GM12878 (cell line): ENCODE data around the gene ZDHHC14. TPM values are rescaled to one million over a fixed set of nuclear protein-coding genes. Genes with fewer than 3 reads are reported as not detected.

Source experiments
- ASH2L ChIP-seq: fragments of 300-600, 200-600 bp; sonication (generic); IDR thresholded peaks from 2 replicates; pipeline ENCODE4 v1.6.1; 2017; ENCODE audit warnings: low read depth, mild to moderate bottlenecking, borderline replicate concordance
- BCL11A ChIP-seq: IDR thresholded peaks from 2 replicates; pipeline ENCODE4 v1.6.1; 2011; ENCODE audit warnings: low read depth, low read length
- CBX3 ChIP-seq: fragments of 200-600 bp; sonication (generic); IDR thresholded peaks from 2 replicates; pipeline ENCODE4 v1.6.1; 2016; ENCODE audit warnings: low read depth, borderline replicate concordance
- JUNB ChIP-seq: IDR thresholded peaks from 2 replicates; pipeline ENCODE4 v1.6.1; 2016; ENCODE audit warnings: antibody characterized with exemption, mild to moderate bottlenecking
- KLF5 ChIP-seq: fragments of 450-650 bp; IDR thresholded peaks from 2 replicates; pipeline ENCODE4 v1.6.1; 2014; ENCODE audit warnings: mild to moderate bottlenecking; ENCODE audit not compliant: partially characterized antibody
- MXI1 ChIP-seq: fragments of 150-350 bp; IDR thresholded peaks from 2 replicates; pipeline ENCODE4 v1.6.1; 2011; ENCODE audit warnings: low read depth, mild to moderate bottlenecking, inconsistent platforms, low read length, improper control_type of control experiment
- RAD21 ChIP-seq: IDR thresholded peaks from 2 replicates; pipeline ENCODE4 v1.6.1; 2011; ENCODE audit warnings: mild to moderate bottlenecking, low read depth, low read length, moderate library complexity; ENCODE audit not compliant: insufficient read depth
- SPI1 ChIP-seq: IDR thresholded peaks from 2 replicates; pipeline ENCODE4 v1.6.1; 2011; ENCODE audit warnings: low read depth, mild to moderate bottlenecking, low read length, moderate library complexity, borderline replicate concordance; ENCODE audit not compliant: insufficient read depth
- ZSCAN29 ChIP-seq: fragments of 450-650 bp; IDR thresholded peaks from 2 replicates; pipeline ENCODE4 v1.6.1; 2017; ENCODE audit warnings: mild to moderate bottlenecking, moderate library complexity
- polyA plus RNA-seq, 11 experiments: library from polyadenylated mRNA; depleted of rRNA in 4 of 11; unstranded in 6 of 11; stranded (reverse) in 5 of 11; fragments of >200 nt; fragmentation: Nextera tagmentation in 4 of 11; fragmentation: Illumina TruSeq in 1 of 11; extraction: Ambion mirVana in 4 of 11; extraction: Trizol in 1 of 11; gene quantifications; 1 replicate in 1 of 11; 2 replicates in 10 of 11; pipeline versions ENCODE4 v1.2.1 to v1.2.3, GENCODE V29; 2011 to 2016; ENCODE audit warnings: inconsistent platforms in 2 of 11, missing spikeins in 2 of 11, low read depth in 1 of 11
- total RNA-seq, 4 experiments: library from RNA; depleted of rRNA in 3 of 4; stranded (reverse); fragments of >200 nt in 3 of 4; fragmentation: Illumina TruSeq in 1 of 4; extraction: Trizol in 1 of 4; gene quantifications; 2 replicates each; pipeline versions ENCODE4 v1.2.1 to v1.2.3, GENCODE V29; 2013 to 2021
- TF ChIP-seq, protein P1 (sequence below): IDR thresholded peaks from 2 replicates; pipeline ENCODE4 v1.6.1; 2012; ENCODE audit warnings: mild to moderate bottlenecking, low read depth, low read length
- TF ChIP-seq, protein P2 (sequence below): fragments of 450-650 bp; IDR thresholded peaks from 2 replicates; pipeline ENCODE4 v1.6.1; 2016; ENCODE audit warnings: mild to moderate bottlenecking
- TF ChIP-seq, protein P3 (sequence below): IDR thresholded peaks from 2 replicates; pipeline ENCODE4 v1.6.1; 2012; ENCODE audit warnings: low read length, inconsistent platforms

ZDHHC14 gene
- total and polyA plus RNA-seq, 10 of the 15 experiments (the other 5 are each of a cell fraction or from before 2014, with no cell fraction given): 0.15 to 16.0 (median 0.76) TPM; not detected in 1

DNA sequence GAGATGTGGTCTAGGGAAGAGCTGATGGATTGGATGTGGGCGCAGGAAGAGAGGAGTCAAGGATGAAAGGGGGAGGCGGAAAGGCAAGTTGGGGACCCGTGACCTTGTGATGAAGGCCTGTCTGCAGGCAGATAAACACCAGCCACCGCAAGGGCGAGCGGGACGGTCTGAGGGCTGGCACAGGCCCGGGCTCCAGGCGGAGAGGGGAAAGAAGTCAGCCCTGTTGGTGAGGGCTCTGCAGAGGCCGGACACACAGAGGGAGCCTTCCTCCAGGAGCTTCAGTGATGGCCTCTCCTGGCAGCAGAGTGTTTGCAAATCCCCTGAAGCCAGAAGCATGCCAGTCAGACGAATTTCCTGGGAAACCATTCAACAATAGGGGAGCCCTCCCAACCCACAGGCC is 112.2 kb downstream of the ZDHHC14 start (continued):
- TF ChIP-seq, protein P1, sequence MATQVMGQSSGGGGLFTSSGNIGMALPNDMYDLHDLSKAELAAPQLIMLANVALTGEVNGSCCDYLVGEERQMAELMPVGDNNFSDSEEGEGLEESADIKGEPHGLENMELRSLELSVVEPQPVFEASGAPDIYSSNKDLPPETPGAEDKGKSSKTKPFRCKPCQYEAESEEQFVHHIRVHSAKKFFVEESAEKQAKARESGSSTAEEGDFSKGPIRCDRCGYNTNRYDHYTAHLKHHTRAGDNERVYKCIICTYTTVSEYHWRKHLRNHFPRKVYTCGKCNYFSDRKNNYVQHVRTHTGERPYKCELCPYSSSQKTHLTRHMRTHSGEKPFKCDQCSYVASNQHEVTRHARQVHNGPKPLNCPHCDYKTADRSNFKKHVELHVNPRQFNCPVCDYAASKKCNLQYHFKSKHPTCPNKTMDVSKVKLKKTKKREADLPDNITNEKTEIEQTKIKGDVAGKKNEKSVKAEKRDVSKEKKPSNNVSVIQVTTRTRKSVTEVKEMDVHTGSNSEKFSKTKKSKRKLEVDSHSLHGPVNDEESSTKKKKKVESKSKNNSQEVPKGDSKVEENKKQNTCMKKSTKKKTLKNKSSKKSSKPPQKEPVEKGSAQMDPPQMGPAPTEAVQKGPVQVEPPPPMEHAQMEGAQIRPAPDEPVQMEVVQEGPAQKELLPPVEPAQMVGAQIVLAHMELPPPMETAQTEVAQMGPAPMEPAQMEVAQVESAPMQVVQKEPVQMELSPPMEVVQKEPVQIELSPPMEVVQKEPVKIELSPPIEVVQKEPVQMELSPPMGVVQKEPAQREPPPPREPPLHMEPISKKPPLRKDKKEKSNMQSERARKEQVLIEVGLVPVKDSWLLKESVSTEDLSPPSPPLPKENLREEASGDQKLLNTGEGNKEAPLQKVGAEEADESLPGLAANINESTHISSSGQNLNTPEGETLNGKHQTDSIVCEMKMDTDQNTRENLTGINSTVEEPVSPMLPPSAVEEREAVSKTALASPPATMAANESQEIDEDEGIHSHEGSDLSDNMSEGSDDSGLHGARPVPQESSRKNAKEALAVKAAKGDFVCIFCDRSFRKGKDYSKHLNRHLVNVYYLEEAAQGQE: no peak
- no peak for TF ChIP-seq MXI1
- TF ChIP-seq JUNB: no peak
- no peak for TF ChIP-seq KLF5
- TF ChIP-seq SPI1: no peak
- TF ChIP-seq, protein P2, sequence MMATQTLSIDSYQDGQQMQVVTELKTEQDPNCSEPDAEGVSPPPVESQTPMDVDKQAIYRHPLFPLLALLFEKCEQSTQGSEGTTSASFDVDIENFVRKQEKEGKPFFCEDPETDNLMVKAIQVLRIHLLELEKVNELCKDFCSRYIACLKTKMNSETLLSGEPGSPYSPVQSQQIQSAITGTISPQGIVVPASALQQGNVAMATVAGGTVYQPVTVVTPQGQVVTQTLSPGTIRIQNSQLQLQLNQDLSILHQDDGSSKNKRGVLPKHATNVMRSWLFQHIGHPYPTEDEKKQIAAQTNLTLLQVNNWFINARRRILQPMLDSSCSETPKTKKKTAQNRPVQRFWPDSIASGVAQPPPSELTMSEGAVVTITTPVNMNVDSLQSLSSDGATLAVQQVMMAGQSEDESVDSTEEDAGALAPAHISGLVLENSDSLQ: no peak
- no peak for TF ChIP-seq CBX3
- no peak for TF ChIP-seq RAD21
- TF ChIP-seq, protein P3, sequence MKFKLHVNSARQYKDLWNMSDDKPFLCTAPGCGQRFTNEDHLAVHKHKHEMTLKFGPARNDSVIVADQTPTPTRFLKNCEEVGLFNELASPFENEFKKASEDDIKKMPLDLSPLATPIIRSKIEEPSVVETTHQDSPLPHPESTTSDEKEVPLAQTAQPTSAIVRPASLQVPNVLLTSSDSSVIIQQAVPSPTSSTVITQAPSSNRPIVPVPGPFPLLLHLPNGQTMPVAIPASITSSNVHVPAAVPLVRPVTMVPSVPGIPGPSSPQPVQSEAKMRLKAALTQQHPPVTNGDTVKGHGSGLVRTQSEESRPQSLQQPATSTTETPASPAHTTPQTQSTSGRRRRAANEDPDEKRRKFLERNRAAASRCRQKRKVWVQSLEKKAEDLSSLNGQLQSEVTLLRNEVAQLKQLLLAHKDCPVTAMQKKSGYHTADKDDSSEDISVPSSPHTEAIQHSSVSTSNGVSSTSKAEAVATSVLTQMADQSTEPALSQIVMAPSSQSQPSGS: no peak
- no peak for TF ChIP-seq ASH2L
- no peak for TF ChIP-seq BCL11A
- TF ChIP-seq ZSCAN29: no peak
